Activated naive CD8-positive, alpha-beta T cell treated with anti-CD3 and anti-CD28 coated beads, Interleukin-2, amount 50 U/mL, for 16 hours (primary cell): ENCODE data around the gene SCN4B.

ENCODE experiments used
- DNase-seq: peaks from one replicate; pipeline ENCODE4 v3.0.0-alpha.2; 2020; ENCODE audit warnings: low read depth, low spot score

The SCN4B gene

DNA sequence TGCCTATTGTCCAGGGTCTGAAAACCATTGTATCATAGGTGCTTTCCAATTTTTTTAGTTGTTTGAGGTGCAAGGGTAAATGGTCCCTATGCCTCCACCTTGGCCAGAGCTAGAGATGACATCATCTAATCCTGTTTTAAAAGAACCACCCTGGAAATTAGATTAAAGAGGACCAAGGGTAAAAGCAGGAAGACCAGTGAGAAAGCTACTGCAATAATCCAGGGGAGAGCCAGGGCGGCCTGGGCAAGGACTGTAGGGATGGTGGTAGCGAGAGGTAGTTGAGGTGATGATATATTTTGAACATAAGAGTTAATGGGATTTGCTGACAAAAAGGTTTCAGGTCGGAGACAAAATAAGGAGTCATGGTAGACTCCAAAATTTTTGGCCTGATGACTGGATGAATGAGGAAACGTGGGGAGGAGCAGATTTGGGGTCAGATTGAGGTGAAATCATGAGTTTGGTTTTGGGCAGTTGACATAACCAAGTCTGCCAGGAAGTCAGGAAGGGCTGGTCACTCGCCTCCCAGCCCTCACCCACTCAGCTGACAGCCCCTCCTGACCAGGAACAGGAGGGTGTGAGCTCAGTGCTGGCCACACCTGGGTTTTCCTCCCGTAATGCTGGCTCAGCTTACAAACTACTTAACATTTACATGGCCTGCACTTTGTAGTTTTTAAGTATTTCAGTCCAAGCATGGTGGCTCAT, 23.0 kb downstream of the SCN4B start:
- no peak for DNase-seq

- no peak for DNase-seq
Measured at GRCh38 chr11:118128721-118129470, 23.7 kb downstream of the SCN4B start.

- no peak for DNase-seq
Measured at GRCh38 chr11:118128310-118128709, 24.3 kb downstream of the SCN4B start.

- DNase-seq = no peak
Measured at GRCh38 chr11:118126082-118126838, 26.4 kb downstream of the SCN4B start.

GRCh38 chr11:118124929-118125535, 27.6 kb downstream of the SCN4B start:
- DNase-seq = no peak

- no peak for DNase-seq
Measured at GRCh38 chr11:118120793-118121192, 31.8 kb downstream of the SCN4B start.

DNA sequence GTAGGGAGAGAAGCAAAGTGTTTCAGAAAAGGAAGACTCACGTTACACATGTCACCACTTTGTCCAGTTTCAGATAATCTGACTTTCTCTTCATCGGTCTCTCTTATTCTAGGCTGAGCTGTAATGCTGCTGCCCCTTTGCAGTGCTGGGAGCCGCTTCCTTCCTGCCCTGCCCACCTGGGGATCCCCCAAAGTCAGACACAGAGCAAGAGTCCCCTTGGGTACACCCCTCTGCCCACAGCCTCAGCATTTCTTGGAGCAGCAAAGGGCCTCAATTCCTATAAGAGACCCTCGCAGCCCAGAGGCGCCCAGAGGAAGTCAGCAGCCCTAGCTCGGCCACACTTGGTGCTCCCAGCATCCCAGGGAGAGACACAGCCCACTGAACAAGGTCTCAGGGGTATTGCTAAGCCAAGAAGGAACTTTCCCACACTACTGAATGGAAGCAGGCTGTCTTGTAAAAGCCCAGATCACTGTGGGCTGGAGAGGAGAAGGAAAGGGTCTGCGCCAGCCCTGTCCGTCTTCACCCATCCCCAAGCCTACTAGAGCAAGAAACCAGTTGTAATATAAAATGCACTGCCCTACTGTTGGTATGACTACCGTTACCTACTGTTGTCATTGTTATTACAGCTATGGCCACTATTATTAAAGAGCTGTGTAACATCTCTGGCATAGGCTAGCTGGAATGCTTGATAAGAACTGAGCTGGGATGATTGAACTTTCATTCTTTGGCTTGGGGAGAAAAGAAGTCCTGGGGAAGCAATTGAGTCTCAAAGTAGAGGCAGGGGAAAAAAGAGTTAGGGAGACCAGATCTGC, 34.6 kb downstream of the SCN4B start:
- DNase-seq = no peak

DNA sequence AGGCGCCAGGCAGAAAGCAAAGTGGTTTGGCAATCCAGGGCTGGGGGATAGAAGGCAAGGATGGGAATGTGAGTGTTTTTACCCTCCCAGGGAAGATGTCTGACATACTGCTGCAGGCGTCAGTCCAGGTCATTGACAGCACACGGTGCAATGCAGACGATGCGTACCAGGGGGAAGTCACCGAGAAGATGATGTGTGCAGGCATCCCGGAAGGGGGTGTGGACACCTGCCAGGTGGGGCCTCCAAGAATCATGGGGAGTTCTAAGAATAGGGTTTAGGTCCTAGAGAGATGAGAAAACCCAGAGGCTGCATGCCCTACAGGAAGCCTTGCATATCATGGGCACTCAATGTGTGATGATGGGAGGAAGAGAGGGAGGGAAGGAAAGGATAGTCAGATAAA, 37.6 kb downstream of the SCN4B start:
- no peak for DNase-seq

DNA sequence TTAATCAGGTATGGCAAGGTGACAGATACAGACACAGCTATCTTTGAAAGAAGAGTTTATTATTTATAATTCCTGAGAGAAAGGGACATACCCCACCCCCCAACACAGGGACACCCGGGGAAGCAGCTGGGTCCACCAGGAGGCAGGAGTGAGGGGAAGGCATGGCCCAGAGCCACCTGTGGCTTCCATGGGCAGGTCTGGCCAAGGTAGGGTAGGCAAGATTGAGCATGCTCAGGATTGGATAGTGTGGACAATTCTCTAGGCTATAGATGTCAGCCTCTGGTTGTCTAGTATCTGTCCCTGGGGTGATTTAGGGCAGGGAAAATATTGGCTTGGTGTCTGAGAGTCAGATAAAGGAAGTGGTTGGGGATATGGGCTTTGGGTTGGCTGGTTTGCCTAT, 38.4 kb downstream of the SCN4B start:
- no peak for DNase-seq

DNA sequence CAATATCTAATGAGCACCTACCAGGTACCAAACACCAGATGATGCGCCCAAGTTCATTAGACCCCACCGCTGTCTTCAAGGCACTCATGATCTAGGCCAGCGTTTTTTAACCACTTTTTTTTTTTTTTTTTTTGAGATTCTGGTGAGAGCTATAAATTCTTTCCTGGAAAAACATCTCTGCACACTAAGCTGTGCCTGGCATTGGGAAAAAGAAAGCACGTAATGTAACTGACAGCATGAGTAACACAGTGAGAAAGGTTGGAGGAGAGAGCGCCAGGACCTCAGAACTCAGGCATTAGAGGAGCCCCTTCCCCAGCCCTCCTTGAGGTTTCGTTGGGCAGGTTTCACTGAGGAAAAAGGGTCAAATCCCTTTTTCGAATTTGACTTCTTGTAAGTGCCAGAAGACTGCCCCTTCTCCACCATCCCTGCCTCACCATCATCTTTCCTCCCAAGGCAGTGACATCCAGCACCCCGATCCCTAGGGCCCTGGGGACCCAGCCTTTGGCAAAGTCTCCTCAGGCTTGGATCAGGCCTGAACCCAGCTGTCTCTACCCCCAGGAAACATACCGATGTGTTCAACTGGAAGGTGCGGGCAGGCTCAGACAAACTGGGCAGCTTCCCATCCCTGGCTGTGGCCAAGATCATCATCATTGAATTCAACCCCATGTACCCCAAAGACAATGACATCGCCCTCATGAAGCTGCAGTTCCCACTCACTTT, 39.8 kb downstream of the SCN4B start:
- DNase-seq = no peak

GRCh38 chr11:118111744-118112035, 40.9 kb downstream of the SCN4B start:
- DNase-seq = no peak

- no peak for DNase-seq
Measured at GRCh38 chr11:118111019-118111743, 41.4 kb downstream of the SCN4B start.

GRCh38 chr11:118109231-118109630, 43.4 kb downstream of the SCN4B start:
- no peak for DNase-seq

DNA sequence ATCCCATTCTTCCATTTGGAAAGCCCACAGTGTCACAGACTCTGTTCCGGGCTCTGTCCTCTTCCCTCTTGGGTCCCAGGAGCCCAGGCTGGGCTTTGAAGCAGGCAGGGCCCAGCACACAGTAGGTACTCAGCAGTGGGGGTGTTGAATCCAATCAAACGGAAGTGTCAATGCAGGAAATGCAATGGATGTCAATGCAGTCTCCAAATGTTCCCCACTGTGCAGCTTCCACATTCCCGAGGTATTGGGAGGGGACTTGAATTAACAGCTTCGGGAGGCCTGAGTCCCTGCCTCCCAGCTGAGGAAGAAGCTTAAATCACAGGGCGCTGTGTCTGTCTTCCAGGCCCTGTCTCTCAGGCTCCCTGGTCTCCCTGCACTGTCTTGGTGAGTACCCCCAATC, 44.1 kb downstream of the SCN4B start:
- no peak for DNase-seq

DNA sequence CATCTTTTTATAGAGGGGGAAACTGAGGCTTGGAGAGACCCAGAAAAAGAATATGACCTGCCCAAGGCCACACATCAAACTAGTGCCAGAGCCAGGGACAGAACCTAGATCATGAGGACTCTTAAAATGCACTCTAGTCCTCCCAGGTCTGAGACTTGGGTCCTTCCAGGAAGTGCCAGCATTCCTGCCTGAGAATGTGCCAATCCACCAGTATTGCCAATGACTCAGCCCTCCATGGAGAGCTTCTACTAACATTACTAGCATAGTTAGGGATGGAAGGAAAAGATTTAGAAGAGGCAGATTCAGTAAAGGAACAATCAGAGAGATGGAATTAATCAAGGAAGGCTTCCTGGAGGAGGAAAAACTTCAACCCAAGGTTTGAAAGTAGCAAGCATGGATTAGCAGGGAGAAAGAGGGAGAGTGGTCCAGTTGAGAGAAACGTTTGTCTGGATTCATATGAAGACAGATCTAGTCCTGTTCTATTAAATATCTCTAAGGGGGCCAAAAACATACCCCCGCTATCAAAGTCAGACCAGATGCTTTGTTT, 45.8 kb downstream of the SCN4B start:
- DNase-seq = no peak

GRCh38 chr11:118105657-118106305, 46.8 kb downstream of the SCN4B start:
- DNase-seq = no peak

- no peak for DNase-seq
Measured at GRCh38 chr11:118104491-118104890, 48.1 kb downstream of the SCN4B start.

GRCh38 chr11:118102721-118103261, 49.8 kb downstream of the SCN4B start:
- DNase-seq = no peak

DNA sequence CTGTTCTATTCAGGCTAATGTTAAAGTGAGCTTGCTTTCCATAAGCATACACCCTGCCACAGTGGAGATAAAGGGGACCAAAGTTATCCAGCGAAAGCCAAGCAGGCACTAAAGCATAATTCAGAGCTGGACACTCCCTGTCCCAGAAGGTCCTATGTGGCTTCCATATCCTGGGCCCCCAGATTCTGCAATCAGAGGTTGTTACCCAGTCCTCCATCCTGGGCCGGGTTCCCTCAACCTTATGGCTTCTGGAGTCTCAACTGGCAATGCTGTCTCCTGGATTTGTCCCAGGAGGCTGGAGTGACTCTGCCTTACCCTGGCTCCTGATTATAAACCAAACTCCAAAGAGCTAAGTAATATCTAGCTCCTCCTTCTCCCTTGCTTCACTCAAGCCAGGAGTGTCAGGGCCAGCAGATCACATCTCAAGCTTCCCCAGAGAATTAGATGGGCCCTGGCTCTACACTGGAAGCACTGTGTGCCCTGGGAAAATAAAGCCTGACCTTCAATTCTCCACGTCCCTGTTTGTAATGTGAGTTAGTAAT, 51.9 kb downstream of the SCN4B start:
- DNase-seq = no peak
